GDM1 (cell line): ENCODE measurements around the gene XDH.

Source experiments
- DNase-seq: peaks from one replicate; lab custom pipeline; 2025; lab: John Stamatoyannopoulos, UW

The XDH gene

GRCh38 chr2:31402388-31402787, 12.2 kb downstream of the XDH start:
- no peak for DNase-seq

- DNase-seq, result no peak
These were observed 13.0 kb downstream of the XDH start for GRCh38 chr2:31401580-31401979.

- DNase-seq, result no peak
These were observed 15.7 kb downstream of the XDH start for GRCh38 chr2:31398881-31399280.

GRCh38 chr2:31397094-31397493, 17.4 kb downstream of the XDH start:
- DNase-seq, result no peak

GRCh38 chr2:31390324-31390723, 24.2 kb downstream of the XDH start:
- DNase-seq, result no peak

GRCh38 chr2:31388736-31389135, 25.8 kb downstream of the XDH start:
- DNase-seq, result no peak

- DNase-seq, result no peak
These were observed 26.7 kb downstream of the XDH start for GRCh38 chr2:31387850-31388249.

- DNase-seq, result no peak
These were observed 27.9 kb downstream of the XDH start for GRCh38 chr2:31386648-31387047.

- no peak for DNase-seq
These were observed 28.4 kb downstream of the XDH start for GRCh38 chr2:31386172-31386571.

- DNase-seq, result no peak
These were observed 29.7 kb downstream of the XDH start for GRCh38 chr2:31384771-31385276.

- peak; percentile 34 for DNase-seq
These were observed 30.2 kb downstream of the XDH start for GRCh38 chr2:31384351-31384750.

GRCh38 chr2:31383471-31384153, 30.9 kb downstream of the XDH start:
- no peak for DNase-seq

- DNase-seq, result no peak
These were observed 32.0 kb downstream of the XDH start for GRCh38 chr2:31382452-31383120.

- DNase-seq, result no peak
These were observed 32.9 kb downstream of the XDH start for GRCh38 chr2:31381601-31382000.

- DNase-seq, result no peak
These were observed 34.3 kb downstream of the XDH start for GRCh38 chr2:31380243-31380642.

- no peak for DNase-seq
These were observed 34.8 kb downstream of the XDH start for GRCh38 chr2:31379747-31380146.

- no peak for DNase-seq
These were observed 35.6 kb downstream of the XDH start for GRCh38 chr2:31378791-31379501.

GRCh38 chr2:31378389-31378788, 36.2 kb downstream of the XDH start:
- no peak for DNase-seq

GRCh38 chr2:31373127-31373526, 41.4 kb downstream of the XDH start:
- no peak for DNase-seq

- no peak for DNase-seq
These were observed 42.4 kb downstream of the XDH start for GRCh38 chr2:31372097-31372496.

GRCh38 chr2:31371691-31372090, 42.9 kb downstream of the XDH start:
- DNase-seq, result no peak

GRCh38 chr2:31366733-31367132, 47.8 kb downstream of the XDH start:
- no peak for DNase-seq
